ENCODE measurements around the gene OGFOD3. TPM values are rescaled to one million over a fixed set of nuclear protein-coding genes. Genes with fewer than 3 reads are reported as not detected.

The OGFOD3 gene
- polyA plus RNA-seq, 2 of the 4 experiments (the other 2 are of a cell fraction): 15.2 to 19.8 TPM

GRCh38 chr17:82408938-82409318, 9.5 kb downstream of the OGFOD3 start:
- FAIRE-seq: no peak
- POLR2A ChIA-PET: no interaction called here
- 92% methylated on average over 21 of the region's 21 CpGs for WGBS (ENCODE audit: missing lambda C conversion rate)

GRCh38 chr17:82408288-82408937, 10.0 kb downstream of the OGFOD3 start:
- no peak overlapping the region for H3K27ac ChIP-seq
- DNase-seq (ENCODE audit: low read depth in 1 of 2, low spot score in 1 of 2): no peak
- peaks cover 7% of the 10 kb centered on the region for H3K4me1 ChIP-seq
- no peak for ATAC-seq
- WGBS (ENCODE audit: missing lambda C conversion rate): 82% methylated on average over 15 of the region's 15 CpGs
- no peak overlapping the region for H3K4me3 ChIP-seq
- H3K9me3 ChIP-seq: no peaks in the 10 kb centered on the region
- ChIA-PET POLR2A (no interaction called here), CTCF (interaction anchor here (1.3 to 7.4 kb wide), 5 partner anchors 58 to 172 kb away, joined by 3 to 117 read pairs (median 5); no protein-coding TSS in a partner anchor)
- FAIRE-seq: no peak
- H3K4me2 ChIP-seq: no peak overlapping the region
- TF ChIP-seq BCL3 (IDR thresholded peaks at IDR 0.05): no peak
- no peak for TF ChIP-seq CTCF (IDR thresholded peaks at IDR 0.05)
- no peak for TF ChIP-seq CBX2 (IDR thresholded peaks at IDR 0.05; ENCODE audit: borderline replicate concordance, low read depth)
- no peak for TF ChIP-seq CEBPB (IDR thresholded peaks at IDR 0.05)
- no peak for TF ChIP-seq PBX3 (IDR thresholded peaks at IDR 0.05)
- no peak for TF ChIP-seq E2F6 (IDR thresholded peaks at IDR 0.05; ENCODE audit: borderline replicate concordance, low read depth)
- no peak for TF ChIP-seq HMGXB4 (CRISPR knock-in tag; IDR thresholded peaks at IDR 0.05; ENCODE audit: borderline replicate concordance)
- no peak for TF ChIP-seq POLR2A (IDR thresholded peaks at IDR 0.05; ENCODE audit: low read length)
- no peak for TF ChIP-seq GATA3 (IDR thresholded peaks at IDR 0.05; ENCODE audit: borderline replicate concordance)
- TF ChIP-seq MAFK (IDR thresholded peaks at IDR 0.05; ENCODE audit: partially characterized antibody): no peak

More at GRCh38 chr17:82408938-82409318, 9.5 kb downstream of the OGFOD3 start:
- ATAC-seq (no peak), DNase-seq (ENCODE audit: low read depth in 1 of 2, low spot score in 1 of 2) (no peak)
- TF ChIP-seq JUN (IDR thresholded peaks at IDR 0.05): no peak
- no peak for TF ChIP-seq CBX8 (IDR thresholded peaks at IDR 0.05)
- no peak for TF ChIP-seq TP53 (CRISPR knock-in tag; IDR thresholded peaks at IDR 0.05)
- no peak for TF ChIP-seq NFE2L2 (conservative IDR thresholded peaks at IDR 0.05; ENCODE audit: low read length)
- no peak for TF ChIP-seq RFX5 (IDR thresholded peaks at IDR 0.05)
- no peak for TF ChIP-seq MYC (IDR thresholded peaks at IDR 0.05; ENCODE audit: borderline replicate concordance, low read length)
- TF ChIP-seq ZC3H11A (IDR thresholded peaks at IDR 0.05): no peak
- no peak for TF ChIP-seq GATA3 (IDR thresholded peaks at IDR 0.05; ENCODE audit: borderline replicate concordance)
- TF ChIP-seq MAZ (IDR thresholded peaks at IDR 0.05; ENCODE audit: borderline replicate concordance, low read depth, low read length): no peak
- no peak for TF ChIP-seq CBX2 (IDR thresholded peaks at IDR 0.05; ENCODE audit: borderline replicate concordance, low read depth)
- no peak for TF ChIP-seq ELK1 (IDR thresholded peaks at IDR 0.05; ENCODE audit: low read depth, low read length)
- TF ChIP-seq HOXB13 (CRISPR knock-in tag; IDR thresholded peaks at IDR 0.05; ENCODE audit: low read depth): no peak
- TF ChIP-seq USF2 (IDR thresholded peaks at IDR 0.05): no peak
- TF ChIP-seq FOSB (CRISPR knock-in tag; IDR thresholded peaks at IDR 0.05): no peak
- TF ChIP-seq FOXS1 (CRISPR knock-in tag; IDR thresholded peaks at IDR 0.05): no peak
- TF ChIP-seq E2F6 (IDR thresholded peaks at IDR 0.05; ENCODE audit: borderline replicate concordance, low read depth): no peak
- TF ChIP-seq PHF8 (IDR thresholded peaks at IDR 0.05; ENCODE audit: borderline replicate concordance, low read depth): no peak
- no peak for TF ChIP-seq RCOR1 (IDR thresholded peaks at IDR 0.05; ENCODE audit: low read depth, low read length)
- no peak for TF ChIP-seq KDM5A (IDR thresholded peaks at IDR 0.05)
- no peak for TF ChIP-seq BCL3 (IDR thresholded peaks at IDR 0.05)
- no peak overlapping the region for H3K27ac ChIP-seq
- CTCF ChIA-PET: interaction anchor here (1.3 to 7.4 kb wide), 6 partner anchors 58 to 173 kb away, joined by 3 to 117 read pairs (median 5); no protein-coding TSS in a partner anchor
- peaks cover 7% of the 10 kb centered on the region for H3K4me1 ChIP-seq
- H3K9me3 ChIP-seq: no peaks in the 10 kb centered on the region
- no peak overlapping the region for H3K4me3 ChIP-seq
- no peak overlapping the region for H3K4me2 ChIP-seq
